Keratinocyte (primary cell): Measurements from ENCODE around the gene LRRC74B. TPM values are rescaled to one million over a fixed set of nuclear protein-coding genes. Genes with fewer than 3 reads are reported as not detected.
"Not testable (repeated sequence)": the region's sequence is repeated elsewhere in the genome, so short reads cannot be mapped to it uniquely, and the experiment has no call there.

Source experiments
- DNase-seq: peaks from one replicate; pipeline ENCODE4 v3.0.0-alpha.2; 2011; ENCODE audit warnings: low read depth, missing footprints, low spot score
- FAIRE-seq: peaks from 2 replicates; lab custom pipeline; 2011; peaks lifted over from hg19 to GRCh38; lab: Jason Lieb, UNC
- H2AFZ ChIP-seq: 2 replicates; pipeline ENCODE4 v1.6.0; 2012; ENCODE audit warnings: low read length, control low read depth, inconsistent platforms; ENCODE audit not compliant: control insufficient read depth
- H3K27ac ChIP-seq: 2 replicates; pipeline ENCODE4 v1.5.1; 2011; ENCODE audit warnings: low read length; ENCODE audit not compliant: control insufficient read depth, insufficient read depth
- H3K27me3 ChIP-seq: 3 replicates; pipeline ENCODE4 v1.6.0; 2011; ENCODE audit warnings: low read length; ENCODE audit not compliant: control insufficient read depth, insufficient read depth; ENCODE audit errors: extremely low read depth
- H3K36me3 ChIP-seq, 2 experiments: 2 replicates in 1 of 2; 3 replicates in 1 of 2; pipeline ENCODE4 v1.5.1; 2011; ENCODE audit warnings: low read length in 2 of 2, mild to moderate bottlenecking in 1 of 2; ENCODE audit not compliant: control insufficient read depth in 2 of 2, insufficient read depth in 2 of 2; ENCODE audit errors: extremely low read depth in 1 of 2
- H3K4me1 ChIP-seq: 3 replicates; pipeline ENCODE4 v1.5.1; 2011; ENCODE audit warnings: low read length; ENCODE audit not compliant: control insufficient read depth, insufficient read depth; ENCODE audit errors: extremely low read depth
- H3K4me2 ChIP-seq: 3 replicates; pipeline ENCODE4 v1.6.0; 2011; ENCODE audit warnings: low read depth, low read length; ENCODE audit not compliant: control insufficient read depth, insufficient read depth; ENCODE audit errors: extremely low read depth
- H3K4me3 ChIP-seq, 3 experiments: fragments of 200-600 bp in 1 of 3; sonication (generic) in 1 of 3; 2 replicates in 2 of 3; 3 replicates in 1 of 3; pipeline ENCODE4 v1.5.1; 2011 to 2016; ENCODE audit warnings: low read length in 3 of 3, mild to moderate bottlenecking in 3 of 3, control low read depth in 2 of 3, inconsistent platforms in 1 of 3, low read depth in 1 of 3, mixed read lengths in 1 of 3, mixed run types in 1 of 3, moderate library complexity in 1 of 3; ENCODE audit not compliant: control insufficient read depth in 2 of 3, insufficient read depth in 2 of 3; ENCODE audit errors: extremely low read depth in 1 of 3
- H3K79me2 ChIP-seq: 2 replicates; pipeline ENCODE4 v1.6.0; 2012; ENCODE audit warnings: low read length; ENCODE audit not compliant: control insufficient read depth, insufficient read depth
- H3K9ac ChIP-seq: 3 replicates; pipeline ENCODE4 v1.6.0; 2011; ENCODE audit warnings: low read length; ENCODE audit not compliant: control insufficient read depth, insufficient read depth; ENCODE audit errors: extremely low read depth
- H3K9me1 ChIP-seq: 3 replicates; pipeline ENCODE4 v1.6.0; 2011; ENCODE audit warnings: low read length; ENCODE audit not compliant: control insufficient read depth, insufficient read depth; ENCODE audit errors: extremely low read depth
- H3K9me3 ChIP-seq: 2 replicates; pipeline ENCODE4 v1.5.1; 2012; ENCODE audit warnings: low read depth, low read length; ENCODE audit not compliant: control insufficient read depth
- H4K20me1 ChIP-seq: 3 replicates; pipeline ENCODE4 v1.6.0; 2011; ENCODE audit warnings: low read length; ENCODE audit not compliant: control insufficient read depth, insufficient read depth; ENCODE audit errors: extremely low read depth
- CTCF ChIP-seq, 3 experiments: IDR thresholded peaks in 1 of 3; conservative IDR thresholded peaks in 1 of 3; optimal IDR thresholded peaks in 1 of 3; 2 replicates in 2 of 3; 3 replicates in 1 of 3; pipeline versions ENCODE3 to v1.5.1; 2011; ENCODE audit warnings: low read length in 3 of 3, mild to moderate bottlenecking in 3 of 3, moderate library complexity in 2 of 3, control low read depth in 1 of 3, inconsistent platforms in 1 of 3; ENCODE audit not compliant: insufficient read depth in 2 of 3; ENCODE audit errors: extremely low read depth in 1 of 3
- EZH2 ChIP-seq: IDR thresholded peaks from one replicate; pipeline ENCODE4 v1.6.1; 2012; ENCODE audit warnings: inconsistent platforms, mild to moderate bottlenecking, low read length, moderate library complexity
- dilution Hi-C: fragments of 300-500 bp; cut with MboI; formaldehyde crosslinking; loops from one replicate; pipeline ENCODE4 v1.7.0; 2020; ENCODE audit warnings: low sequenced_read_pairs; ENCODE audit not compliant: extremely low pct_ligation_motif_present
- polyA plus RNA-seq, 5 experiments: library from polyadenylated mRNA; depleted of rRNA in 3 of 5; stranded (reverse) in 3 of 5; stranded (forward) in 1 of 5; unstranded in 1 of 5; fragments of >200 nt; gene quantifications; 1 replicate in 1 of 5; 2 replicates in 3 of 5; 3 replicates in 1 of 5; pipeline versions ENCODE4 v1.2.1 to v1.2.3, GENCODE V29; 2011 to 2012; ENCODE audit warnings: missing spikeins in 2 of 5, low read depth in 1 of 5, low replicate concordance in 1 of 5

Gene LRRC74B
- polyA plus RNA-seq, 1 donor (not counting 4 experiments of a cell fraction or from before 2014, with no cell fraction given): not detected

GRCh38 chr22:21069375-21069774, 23.6 kb downstream of the LRRC74B start:
- Histone ChIP-seq H3K27me3 (peaks cover 8% of the 10 kb centered on the region), H3K4me1 (peaks cover 19% of the 10 kb centered on the region), H3K9me3 (no peaks in the 10 kb centered on the region), H3K27ac (no peak overlapping the region), H3K4me2 (no peak overlapping the region), H3K9ac (no peak overlapping the region), H3K4me3 (no peak overlapping the region), H3K36me3 (no peaks in the 10 kb centered on the region), H2AFZ (no peak overlapping the region), H3K9me1 (no peaks in the 10 kb centered on the region), H4K20me1 (no peaks in the 10 kb centered on the region), H3K79me2 (no peaks in the 10 kb centered on the region)
- FAIRE-seq (no peak), DNase-seq (no peak)
- dilution Hi-C loops: no loop called here
- TF ChIP-seq EZH2 (no peak), CTCF (optimal IDR thresholded peaks at IDR 0.05 in 1 of 3, IDR thresholded peaks at IDR 0.05 in 1 of 3, conservative IDR thresholded peaks at IDR 0.05 in 1 of 3; ENCODE audit: extremely low read depth in 1 of 3, insufficient read depth in 2 of 3, low read length in 3 of 3) (no peak)

GRCh38 chr22:21070690-21071615, 25.2 kb downstream of the LRRC74B start:
- DNase-seq (no peak), FAIRE-seq (no peak)
- H3K79me2 ChIP-seq: no peaks in the 10 kb centered on the region
- H3K4me2 ChIP-seq: no peak overlapping the region
- H3K9me1 ChIP-seq: no peaks in the 10 kb centered on the region
- no peaks in the 10 kb centered on the region for H3K9me3 ChIP-seq
- H4K20me1 ChIP-seq: no peaks in the 10 kb centered on the region
- TF ChIP-seq EZH2: no peak
- TF ChIP-seq CTCF (optimal IDR thresholded peaks at IDR 0.05 in 1 of 3, IDR thresholded peaks at IDR 0.05 in 1 of 3, conservative IDR thresholded peaks at IDR 0.05 in 1 of 3; ENCODE audit: extremely low read depth in 1 of 3, insufficient read depth in 2 of 3, low read length in 3 of 3): no peak
- dilution Hi-C loops: no loop called here
- H3K27ac ChIP-seq: no peak overlapping the region
- H3K4me3 ChIP-seq: no peak overlapping the region
- H3K27me3 ChIP-seq: peaks cover under 1% of the 10 kb centered on the region
- no peak overlapping the region for H2AFZ ChIP-seq
- H3K9ac ChIP-seq: no peak overlapping the region
- peaks cover 21% of the 10 kb centered on the region for H3K4me1 ChIP-seq
- H3K36me3 ChIP-seq: no peaks in the 10 kb centered on the region

GRCh38 chr22:21071796-21072195, 26.1 kb downstream of the LRRC74B start:
- dilution Hi-C loops, FAIRE-seq: not testable (repeated sequence)

More at GRCh38 chr22:21071796-21072195, 26.1 kb downstream of the LRRC74B start:
- H4K20me1 ChIP-seq, H2AFZ ChIP-seq, H3K27me3 ChIP-seq, H3K79me2 ChIP-seq, H3K4me2 ChIP-seq, H3K9me3 ChIP-seq, H3K27ac ChIP-seq, H3K4me3 ChIP-seq, DNase-seq, H3K9ac ChIP-seq, H3K36me3 ChIP-seq, H3K9me1 ChIP-seq: not testable (repeated sequence)
- peaks cover 21% of the 10 kb centered on the region for H3K4me1 ChIP-seq
